ENCODE measurements around the gene GART.

DNA sequence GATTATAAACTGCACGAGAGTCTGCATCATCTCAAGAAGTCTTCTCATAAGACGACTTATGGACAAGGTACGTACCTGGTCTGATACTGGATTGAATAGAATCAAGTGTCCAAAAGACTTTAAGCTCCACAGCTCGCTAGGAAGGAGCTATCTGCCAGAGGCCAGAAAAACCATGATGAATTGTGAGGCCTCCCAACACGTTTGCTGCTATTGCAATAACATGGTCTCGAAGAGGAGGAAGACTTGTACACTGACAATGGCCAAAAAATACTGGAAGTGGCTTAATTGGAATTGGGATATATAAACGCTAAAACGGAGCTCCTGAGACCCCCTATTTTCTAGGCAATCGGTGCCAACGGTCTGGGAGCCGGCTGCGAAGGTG lies 50.9 kb downstream of the GART start:
- TF ChIP-seq, protein P1, sequence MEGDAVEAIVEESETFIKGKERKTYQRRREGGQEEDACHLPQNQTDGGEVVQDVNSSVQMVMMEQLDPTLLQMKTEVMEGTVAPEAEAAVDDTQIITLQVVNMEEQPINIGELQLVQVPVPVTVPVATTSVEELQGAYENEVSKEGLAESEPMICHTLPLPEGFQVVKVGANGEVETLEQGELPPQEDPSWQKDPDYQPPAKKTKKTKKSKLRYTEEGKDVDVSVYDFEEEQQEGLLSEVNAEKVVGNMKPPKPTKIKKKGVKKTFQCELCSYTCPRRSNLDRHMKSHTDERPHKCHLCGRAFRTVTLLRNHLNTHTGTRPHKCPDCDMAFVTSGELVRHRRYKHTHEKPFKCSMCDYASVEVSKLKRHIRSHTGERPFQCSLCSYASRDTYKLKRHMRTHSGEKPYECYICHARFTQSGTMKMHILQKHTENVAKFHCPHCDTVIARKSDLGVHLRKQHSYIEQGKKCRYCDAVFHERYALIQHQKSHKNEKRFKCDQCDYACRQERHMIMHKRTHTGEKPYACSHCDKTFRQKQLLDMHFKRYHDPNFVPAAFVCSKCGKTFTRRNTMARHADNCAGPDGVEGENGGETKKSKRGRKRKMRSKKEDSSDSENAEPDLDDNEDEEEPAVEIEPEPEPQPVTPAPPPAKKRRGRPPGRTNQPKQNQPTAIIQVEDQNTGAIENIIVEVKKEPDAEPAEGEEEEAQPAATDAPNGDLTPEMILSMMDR (IDR thresholded peaks at IDR 0.05), result no peak
- no peak for TF ChIP-seq POLR2A (IDR thresholded peaks at IDR 0.05)

Measured in adrenal gland (tissue), 5 donors.